ENCODE data around the gene FMNL2.

DNA sequence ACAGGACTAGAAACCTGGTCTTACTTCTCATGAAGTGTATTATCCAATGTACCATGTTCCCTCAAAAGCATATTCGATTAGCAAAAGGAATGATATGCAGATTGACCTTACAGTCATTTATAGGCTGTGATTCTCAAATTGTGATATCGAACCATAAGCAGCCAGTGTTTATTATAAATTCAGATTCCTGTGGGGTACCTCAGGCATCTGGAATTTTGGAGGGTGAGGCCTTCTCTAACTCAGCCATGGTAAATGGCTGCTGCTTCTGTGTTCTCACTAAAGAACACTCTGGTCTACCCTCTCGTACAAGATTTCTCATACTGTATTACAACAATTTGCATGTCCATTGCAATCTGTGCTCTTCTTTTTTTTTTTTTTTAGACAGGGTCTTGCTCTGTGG lies 297.8 kb downstream of the FMNL2 start:
- TF ChIP-seq HOXA7 (CRISPR knock-in tag; IDR thresholded peaks at IDR 0.05; ENCODE audit: borderline replicate concordance) (no peak), ZNF174 (tag by site-specific recombination; IDR thresholded peaks at IDR 0.05) (no peak), ZNF335 (tag by site-specific recombination; conservative IDR thresholded peaks at IDR 0.05) (no peak)
- TF ChIP-seq, protein P1, sequence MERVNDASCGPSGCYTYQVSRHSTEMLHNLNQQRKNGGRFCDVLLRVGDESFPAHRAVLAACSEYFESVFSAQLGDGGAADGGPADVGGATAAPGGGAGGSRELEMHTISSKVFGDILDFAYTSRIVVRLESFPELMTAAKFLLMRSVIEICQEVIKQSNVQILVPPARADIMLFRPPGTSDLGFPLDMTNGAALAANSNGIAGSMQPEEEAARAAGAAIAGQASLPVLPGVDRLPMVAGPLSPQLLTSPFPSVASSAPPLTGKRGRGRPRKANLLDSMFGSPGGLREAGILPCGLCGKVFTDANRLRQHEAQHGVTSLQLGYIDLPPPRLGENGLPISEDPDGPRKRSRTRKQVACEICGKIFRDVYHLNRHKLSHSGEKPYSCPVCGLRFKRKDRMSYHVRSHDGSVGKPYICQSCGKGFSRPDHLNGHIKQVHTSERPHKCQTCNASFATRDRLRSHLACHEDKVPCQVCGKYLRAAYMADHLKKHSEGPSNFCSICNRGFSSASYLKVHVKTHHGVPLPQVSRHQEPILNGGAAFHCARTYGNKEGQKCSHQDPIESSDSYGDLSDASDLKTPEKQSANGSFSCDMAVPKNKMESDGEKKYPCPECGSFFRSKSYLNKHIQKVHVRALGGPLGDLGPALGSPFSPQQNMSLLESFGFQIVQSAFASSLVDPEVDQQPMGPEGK (tag by site-specific recombination; IDR thresholded peaks at IDR 0.05) = no peak
- TF ChIP-seq, protein P2, sequence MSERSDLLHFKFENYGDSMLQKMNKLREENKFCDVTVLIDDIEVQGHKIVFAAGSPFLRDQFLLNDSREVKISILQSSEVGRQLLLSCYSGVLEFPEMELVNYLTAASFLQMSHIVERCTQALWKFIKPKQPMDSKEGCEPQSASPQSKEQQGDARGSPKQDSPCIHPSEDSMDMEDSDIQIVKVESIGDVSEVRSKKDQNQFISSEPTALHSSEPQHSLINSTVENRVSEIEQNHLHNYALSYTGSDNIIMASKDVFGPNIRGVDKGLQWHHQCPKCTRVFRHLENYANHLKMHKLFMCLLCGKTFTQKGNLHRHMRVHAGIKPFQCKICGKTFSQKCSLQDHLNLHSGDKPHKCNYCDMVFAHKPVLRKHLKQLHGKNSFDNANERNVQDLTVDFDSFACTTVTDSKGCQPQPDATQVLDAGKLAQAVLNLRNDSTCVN (tag by site-specific recombination; optimal IDR thresholded peaks at IDR 0.05) = no peak
- TF ChIP-seq, protein P3, sequence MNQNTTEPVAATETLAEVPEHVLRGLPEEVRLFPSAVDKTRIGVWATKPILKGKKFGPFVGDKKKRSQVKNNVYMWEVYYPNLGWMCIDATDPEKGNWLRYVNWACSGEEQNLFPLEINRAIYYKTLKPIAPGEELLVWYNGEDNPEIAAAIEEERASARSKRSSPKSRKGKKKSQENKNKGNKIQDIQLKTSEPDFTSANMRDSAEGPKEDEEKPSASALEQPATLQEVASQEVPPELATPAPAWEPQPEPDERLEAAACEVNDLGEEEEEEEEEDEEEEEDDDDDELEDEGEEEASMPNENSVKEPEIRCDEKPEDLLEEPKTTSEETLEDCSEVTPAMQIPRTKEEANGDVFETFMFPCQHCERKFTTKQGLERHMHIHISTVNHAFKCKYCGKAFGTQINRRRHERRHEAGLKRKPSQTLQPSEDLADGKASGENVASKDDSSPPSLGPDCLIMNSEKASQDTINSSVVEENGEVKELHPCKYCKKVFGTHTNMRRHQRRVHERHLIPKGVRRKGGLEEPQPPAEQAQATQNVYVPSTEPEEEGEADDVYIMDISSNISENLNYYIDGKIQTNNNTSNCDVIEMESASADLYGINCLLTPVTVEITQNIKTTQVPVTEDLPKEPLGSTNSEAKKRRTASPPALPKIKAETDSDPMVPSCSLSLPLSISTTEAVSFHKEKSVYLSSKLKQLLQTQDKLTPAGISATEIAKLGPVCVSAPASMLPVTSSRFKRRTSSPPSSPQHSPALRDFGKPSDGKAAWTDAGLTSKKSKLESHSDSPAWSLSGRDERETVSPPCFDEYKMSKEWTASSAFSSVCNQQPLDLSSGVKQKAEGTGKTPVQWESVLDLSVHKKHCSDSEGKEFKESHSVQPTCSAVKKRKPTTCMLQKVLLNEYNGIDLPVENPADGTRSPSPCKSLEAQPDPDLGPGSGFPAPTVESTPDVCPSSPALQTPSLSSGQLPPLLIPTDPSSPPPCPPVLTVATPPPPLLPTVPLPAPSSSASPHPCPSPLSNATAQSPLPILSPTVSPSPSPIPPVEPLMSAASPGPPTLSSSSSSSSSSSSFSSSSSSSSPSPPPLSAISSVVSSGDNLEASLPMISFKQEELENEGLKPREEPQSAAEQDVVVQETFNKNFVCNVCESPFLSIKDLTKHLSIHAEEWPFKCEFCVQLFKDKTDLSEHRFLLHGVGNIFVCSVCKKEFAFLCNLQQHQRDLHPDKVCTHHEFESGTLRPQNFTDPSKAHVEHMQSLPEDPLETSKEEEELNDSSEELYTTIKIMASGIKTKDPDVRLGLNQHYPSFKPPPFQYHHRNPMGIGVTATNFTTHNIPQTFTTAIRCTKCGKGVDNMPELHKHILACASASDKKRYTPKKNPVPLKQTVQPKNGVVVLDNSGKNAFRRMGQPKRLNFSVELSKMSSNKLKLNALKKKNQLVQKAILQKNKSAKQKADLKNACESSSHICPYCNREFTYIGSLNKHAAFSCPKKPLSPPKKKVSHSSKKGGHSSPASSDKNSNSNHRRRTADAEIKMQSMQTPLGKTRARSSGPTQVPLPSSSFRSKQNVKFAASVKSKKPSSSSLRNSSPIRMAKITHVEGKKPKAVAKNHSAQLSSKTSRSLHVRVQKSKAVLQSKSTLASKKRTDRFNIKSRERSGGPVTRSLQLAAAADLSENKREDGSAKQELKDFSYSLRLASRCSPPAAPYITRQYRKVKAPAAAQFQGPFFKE (tag by site-specific recombination; IDR thresholded peaks at IDR 0.05; ENCODE audit: borderline replicate concordance) = no peak
- TF ChIP-seq, protein P4, sequence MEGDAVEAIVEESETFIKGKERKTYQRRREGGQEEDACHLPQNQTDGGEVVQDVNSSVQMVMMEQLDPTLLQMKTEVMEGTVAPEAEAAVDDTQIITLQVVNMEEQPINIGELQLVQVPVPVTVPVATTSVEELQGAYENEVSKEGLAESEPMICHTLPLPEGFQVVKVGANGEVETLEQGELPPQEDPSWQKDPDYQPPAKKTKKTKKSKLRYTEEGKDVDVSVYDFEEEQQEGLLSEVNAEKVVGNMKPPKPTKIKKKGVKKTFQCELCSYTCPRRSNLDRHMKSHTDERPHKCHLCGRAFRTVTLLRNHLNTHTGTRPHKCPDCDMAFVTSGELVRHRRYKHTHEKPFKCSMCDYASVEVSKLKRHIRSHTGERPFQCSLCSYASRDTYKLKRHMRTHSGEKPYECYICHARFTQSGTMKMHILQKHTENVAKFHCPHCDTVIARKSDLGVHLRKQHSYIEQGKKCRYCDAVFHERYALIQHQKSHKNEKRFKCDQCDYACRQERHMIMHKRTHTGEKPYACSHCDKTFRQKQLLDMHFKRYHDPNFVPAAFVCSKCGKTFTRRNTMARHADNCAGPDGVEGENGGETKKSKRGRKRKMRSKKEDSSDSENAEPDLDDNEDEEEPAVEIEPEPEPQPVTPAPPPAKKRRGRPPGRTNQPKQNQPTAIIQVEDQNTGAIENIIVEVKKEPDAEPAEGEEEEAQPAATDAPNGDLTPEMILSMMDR (tag by site-specific recombination; IDR thresholded peaks at IDR 0.05) = no peak

All from HEK293 (cell line).